Osteoblast (primary cell): ENCODE measurements around the gene ATP2B3. TPM values are rescaled to one million over a fixed set of nuclear protein-coding genes. Genes with fewer than 3 reads are reported as not detected.

Experiments used
- DNase-seq: peaks from one replicate; pipeline ENCODE4 v3.0.0; 2011; ENCODE audit warnings: low spot score, mixed read lengths; ENCODE audit not compliant: insufficient read length; ENCODE audit errors: missing footprints
- H2AFZ ChIP-seq: 2 replicates; pipeline ENCODE4 v1.6.0; 2011; ENCODE audit warnings: mild to moderate bottlenecking, low read length
- H3K27ac ChIP-seq: 2 replicates; pipeline ENCODE4 v1.5.1; 2011; ENCODE audit warnings: mild to moderate bottlenecking, low read depth, low read length, moderate library complexity
- H3K27me3 ChIP-seq: 2 replicates; pipeline ENCODE4 v1.6.0; 2012; ENCODE audit warnings: mild to moderate bottlenecking, control low read depth, inconsistent platforms, low read length, moderate library complexity; ENCODE audit not compliant: insufficient read depth
- H3K36me3 ChIP-seq: 2 replicates; pipeline ENCODE4 v1.5.1; 2011; ENCODE audit warnings: mild to moderate bottlenecking, low read length, control low read depth, moderate library complexity; ENCODE audit not compliant: insufficient read depth
- H3K4me1 ChIP-seq: 2 replicates; pipeline ENCODE4 v1.5.1; 2011; ENCODE audit warnings: mild to moderate bottlenecking, low read length, control low read depth, moderate library complexity; ENCODE audit not compliant: insufficient read depth
- H3K4me2 ChIP-seq: 2 replicates; pipeline ENCODE4 v1.6.0; 2011; ENCODE audit warnings: mild to moderate bottlenecking, low read length; ENCODE audit not compliant: insufficient read depth
- H3K4me3 ChIP-seq: fragments of 200-600 bp; sonication (generic); 3 replicates; pipeline ENCODE4 v1.5.1; 2012; ENCODE audit warnings: mild to moderate bottlenecking, low read length, inconsistent platforms; ENCODE audit not compliant: insufficient read depth
- H3K79me2 ChIP-seq: 2 replicates; pipeline ENCODE4 v1.6.0; 2012; ENCODE audit warnings: mild to moderate bottlenecking, low read length, control low read depth, inconsistent platforms; ENCODE audit not compliant: insufficient read depth
- H3K9me3 ChIP-seq: 2 replicates; pipeline ENCODE4 v1.5.1; 2011; ENCODE audit warnings: low read depth, low read length, control low read depth
- H4K20me1 ChIP-seq: 2 replicates; pipeline ENCODE4 v1.6.0; 2012; ENCODE audit warnings: mild to moderate bottlenecking, low read length, control low read depth; ENCODE audit not compliant: insufficient read depth
- CTCF ChIP-seq: IDR thresholded peaks from 2 replicates; pipeline ENCODE4 v1.5.1; 2011; ENCODE audit warnings: mild to moderate bottlenecking, low read depth, low read length, moderate library complexity; ENCODE audit errors: extremely low read depth
- total RNA-seq: library from RNA; depleted of rRNA; stranded (reverse); fragments of >200 nt; gene quantifications from 2 replicates; pipeline ENCODE4 v1.2.3, GENCODE V29; 2012

ATP2B3 gene
- total RNA-seq, 1 donor, result not detected

- H2AFZ ChIP-seq, result no peak overlapping the region
- peaks cover 14% of the 10 kb centered on the region for H3K27me3 ChIP-seq
Measured at GRCh38 chrX:153512501-153512893, 4.9 kb upstream of the ATP2B3 start.

GRCh38 chrX:153513265-153513664 lies 4.2 kb upstream of the ATP2B3 start:
- no peak for DNase-seq
- no peaks in the 10 kb centered on the region for H3K4me1 ChIP-seq

More at GRCh38 chrX:153512501-153512893, 4.9 kb upstream of the ATP2B3 start:
- peaks cover 10% of the 10 kb centered on the region for H3K36me3 ChIP-seq
- no peak overlapping the region for H3K4me2 ChIP-seq
- H3K4me3 ChIP-seq, result no peak overlapping the region
- DNase-seq, result no peak
- H3K79me2 ChIP-seq, result no peaks in the 10 kb centered on the region
- no peaks in the 10 kb centered on the region for H3K9me3 ChIP-seq
- H3K27ac ChIP-seq, result no peak overlapping the region
- peaks cover 26% of the 10 kb centered on the region for H4K20me1 ChIP-seq
- no peaks in the 10 kb centered on the region for H3K4me1 ChIP-seq
- no peak for TF ChIP-seq CTCF

GRCh38 chrX:153514259-153514658 lies 3.2 kb upstream of the ATP2B3 start:
- no peaks in the 10 kb centered on the region for H3K9me3 ChIP-seq
- no peak overlapping the region for H3K27ac ChIP-seq
- no peaks in the 10 kb centered on the region for H3K79me2 ChIP-seq
- no peak for DNase-seq
- no peak overlapping the region for H3K4me3 ChIP-seq
- no peak overlapping the region for H2AFZ ChIP-seq
- H3K36me3 ChIP-seq, result no peaks in the 10 kb centered on the region
- H4K20me1 ChIP-seq, result peaks cover 20% of the 10 kb centered on the region
- no peak for TF ChIP-seq CTCF
- peaks cover 25% of the 10 kb centered on the region for H3K27me3 ChIP-seq
- H3K4me2 ChIP-seq, result no peak overlapping the region
- H3K4me1 ChIP-seq, result no peaks in the 10 kb centered on the region

More at GRCh38 chrX:153513265-153513664, 4.2 kb upstream of the ATP2B3 start:
- Histone ChIP-seq H3K9me3 (no peaks in the 10 kb centered on the region), H4K20me1 (peaks cover 20% of the 10 kb centered on the region), H3K27ac (no peak overlapping the region), H3K27me3 (peaks cover 16% of the 10 kb centered on the region), H3K36me3 (peaks cover 5% of the 10 kb centered on the region), H2AFZ (no peak overlapping the region), H3K4me2 (no peak overlapping the region), H3K4me3 (no peak overlapping the region), H3K79me2 (no peaks in the 10 kb centered on the region)
- no peak for TF ChIP-seq CTCF

- Histone ChIP-seq H3K4me1 (peaks cover 4% of the 10 kb centered on the region), H4K20me1 (peaks cover 16% of the 10 kb centered on the region), H3K79me2 (no peaks in the 10 kb centered on the region), H3K4me2 (no peak overlapping the region), H3K27ac (no peak overlapping the region), H3K9me3 (no peaks in the 10 kb centered on the region), H3K36me3 (no peaks in the 10 kb centered on the region), H3K27me3 (peaks cover 28% of the 10 kb centered on the region), H3K4me3 (no peak overlapping the region), H2AFZ (no peak overlapping the region)
- no peak for DNase-seq
- no peak for TF ChIP-seq CTCF
Measured at GRCh38 chrX:153515435-153515834, 2.0 kb upstream of the ATP2B3 start.
